Spleen (tissue), 7 donors: ENCODE data around the gene RCAN3.

Source experiments
- CTCF ChIP-seq, 11 experiments: fragments of 200-600 bp in 7 of 11; fragments of 450-650 bp in 4 of 11; sonication (generic) in 4 of 11; IDR thresholded peaks in 8 of 11; conservative IDR thresholded peaks in 3 of 11; 1 replicate in 7 of 11; 2 replicates in 4 of 11; pipeline versions ENCODE4 v1.4.0 to v1.8.0; 2016 to 2021; ENCODE audit warnings: antibody characterized with exemption in 11 of 11, inconsistent platforms in 4 of 11, mild to moderate bottlenecking in 1 of 11
- POLR2A ChIP-seq, 3 donors: fragments of 450-650 bp; IDR thresholded peaks; one replicate each; pipeline ENCODE4 v1.5.1; 2017; ENCODE audit warnings: antibody characterized with exemption in 3 of 3, mild to moderate bottlenecking in 1 of 3
- donor health status: DM: no; HTN: no; CAD: no; lungs with moderate emphysema.
- donor health status: DM: no; HTN: no; CAD: no.
- donor health status: DM: no; HTN: no; CAD: no.

DNA sequence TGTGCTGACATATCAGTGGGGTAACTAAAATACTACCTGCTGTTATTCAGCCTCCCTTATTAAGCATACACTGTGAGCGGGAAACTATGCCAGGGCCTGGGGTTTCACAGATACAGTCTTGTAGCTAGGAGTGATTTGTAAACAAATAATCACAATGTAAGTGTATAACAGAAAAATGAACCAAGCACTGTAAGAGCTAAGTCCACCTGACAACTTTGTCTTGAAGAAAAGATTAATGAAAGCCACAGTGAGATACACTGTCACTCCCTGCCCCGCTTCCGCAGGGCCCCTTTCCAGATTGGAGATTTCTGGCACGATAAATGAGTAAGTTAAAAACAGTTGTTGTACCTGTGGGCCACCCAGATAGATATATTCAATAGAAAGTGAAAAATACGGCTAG is 4.8 kb downstream of the RCAN3 start:
- TF ChIP-seq CTCF (IDR thresholded peaks at IDR 0.05 in 8 of 11, conservative IDR thresholded peaks at IDR 0.05 in 3 of 11) (no peak), POLR2A (IDR thresholded peaks at IDR 0.05) (no peak)
